C1 segment of cervical spinal cord (tissue), 14 donors: ENCODE measurements around the gene RNF41.

Experiments
- DNase-seq, 14 donors: peaks; one replicate each; lab custom pipeline; 2025; lab: John Stamatoyannopoulos, UW

The RNF41 gene

GRCh38 chr12:56153678-56154065, 68.0 kb downstream of the RNF41 start:
- DNase-seq, result no peak

DNA sequence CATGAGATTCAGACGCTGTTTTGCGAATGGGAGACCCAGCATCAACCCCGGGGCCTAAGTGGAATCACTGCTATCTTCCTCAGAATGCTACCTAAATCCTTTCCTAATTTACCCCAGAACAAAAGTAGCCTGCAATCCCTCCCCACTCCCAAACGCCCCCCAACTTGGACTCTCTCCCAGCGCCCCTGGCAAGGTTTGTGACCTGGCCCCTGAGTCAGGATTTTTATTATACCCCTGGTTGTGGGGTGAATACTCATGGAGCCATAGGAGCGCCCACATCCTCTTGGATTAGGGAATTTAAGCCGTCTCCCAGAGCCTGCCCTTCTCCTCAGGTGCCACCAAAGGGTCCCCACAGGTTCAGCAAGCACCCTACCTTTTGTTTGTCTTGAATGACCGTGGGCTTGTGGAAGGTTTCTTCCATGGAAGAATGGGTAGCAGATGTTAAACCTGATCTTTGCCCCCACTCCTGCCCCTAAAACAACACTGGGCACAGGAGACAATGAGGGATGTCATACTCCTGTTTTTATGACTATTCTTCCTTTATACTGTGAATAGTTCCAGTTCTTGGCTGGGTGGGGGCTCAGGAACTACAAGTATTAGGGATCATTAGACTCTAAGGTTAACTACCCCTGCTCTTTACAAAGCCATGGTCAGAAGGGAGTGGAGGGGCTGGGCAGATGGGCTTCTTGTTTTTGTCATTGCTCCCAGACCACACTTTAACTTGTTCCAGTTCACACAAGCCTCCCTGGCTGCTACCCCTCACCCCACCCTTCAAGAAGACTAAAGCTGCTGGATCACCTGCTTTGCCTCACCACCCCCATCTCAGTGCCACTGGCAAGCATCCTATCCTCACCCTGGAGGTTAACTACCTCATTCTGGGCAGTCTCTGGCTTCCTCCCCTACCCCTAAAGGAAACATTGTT, 68.7 kb downstream of the RNF41 start:
- DNase-seq, result no peak
